ENCODE measurements around the gene SEC14L6. TPM values are rescaled to one million over a fixed set of nuclear protein-coding genes. Genes with fewer than 3 reads are reported as not detected.
A peak's percentile ranks its signal among the peaks of the same experiment; 100 is the strongest.

SEC14L6 gene
- total and polyA plus RNA-seq, 9 of the 15 experiments (the other 6 are each of a cell fraction or from before 2014, with no cell fraction given), result 0.29 to 6.1 (median 1.9) TPM

GRCh38 chr22:30591588-30592359, 45.2 kb upstream of the SEC14L6 start, which contains the start of gene PES1 (continued):
- TF ChIP-seq, protein P1, sequence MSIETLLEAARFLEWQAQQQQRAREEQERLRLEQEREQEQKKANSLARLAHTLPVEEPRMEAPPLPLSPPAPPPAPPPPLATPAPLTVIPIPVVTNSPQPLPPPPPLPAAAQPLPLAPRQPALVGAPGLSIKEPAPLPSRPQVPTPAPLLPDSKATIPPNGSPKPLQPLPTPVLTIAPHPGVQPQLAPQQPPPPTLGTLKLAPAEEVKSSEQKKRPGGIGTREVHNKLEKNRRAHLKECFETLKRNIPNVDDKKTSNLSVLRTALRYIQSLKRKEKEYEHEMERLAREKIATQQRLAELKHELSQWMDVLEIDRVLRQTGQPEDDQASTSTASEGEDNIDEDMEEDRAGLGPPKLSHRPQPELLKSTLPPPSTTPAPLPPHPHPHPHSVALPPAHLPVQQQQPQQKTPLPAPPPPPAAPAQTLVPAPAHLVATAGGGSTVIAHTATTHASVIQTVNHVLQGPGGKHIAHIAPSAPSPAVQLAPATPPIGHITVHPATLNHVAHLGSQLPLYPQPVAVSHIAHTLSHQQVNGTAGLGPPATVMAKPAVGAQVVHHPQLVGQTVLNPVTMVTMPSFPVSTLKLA (conservative IDR thresholded peaks at IDR 0.05), result peak; percentile 98 to 99
- TF ChIP-seq BCL6 (CRISPR knock-in tag; IDR thresholded peaks at IDR 0.05) (no peak), BRF2 (IDR thresholded peaks at IDR 0.05; ENCODE audit: borderline replicate concordance, insufficient read depth, insufficient read length) (no peak), CREB3 (tag; conservative IDR thresholded peaks at IDR 0.05; ENCODE audit: low read depth) (no peak), HDAC6 (IDR thresholded peaks at IDR 0.05; ENCODE audit: low read depth, low read length) (no peak), SREBF2 (CRISPR knock-in tag; IDR thresholded peaks at IDR 0.05) (no peak), TCF3 (CRISPR knock-in tag; IDR thresholded peaks at IDR 0.05) (no peak), LCOR (CRISPR knock-in tag; IDR thresholded peaks at IDR 0.05) (no peak), CREB3L1 (IDR thresholded peaks at IDR 0.05; ENCODE audit: borderline replicate concordance, low read depth) (peak; percentile 69), FOXJ2 (tag; IDR thresholded peaks at IDR 0.05) (peak; percentile 85), ZNF445 (CRISPR knock-in tag; IDR thresholded peaks at IDR 0.05; ENCODE audit: low read depth) (no peak), KLF10 (CRISPR knock-in tag; IDR thresholded peaks at IDR 0.05) (no peak), CBX2 (IDR thresholded peaks at IDR 0.05; ENCODE audit: insufficient read depth, low read length, poor library complexity, severe bottlenecking) (no peak), DIDO1 (tag; IDR thresholded peaks at IDR 0.05; ENCODE audit: low read depth) (peak; percentile 86), LARP7 (IDR thresholded peaks at IDR 0.05) (no peak), NR2C2 (CRISPR knock-in tag; IDR thresholded peaks at IDR 0.05) (no peak), NR2C2 (tag; IDR thresholded peaks at IDR 0.05) (peak; percentile 51)
- TF ChIP-seq, protein P2, sequence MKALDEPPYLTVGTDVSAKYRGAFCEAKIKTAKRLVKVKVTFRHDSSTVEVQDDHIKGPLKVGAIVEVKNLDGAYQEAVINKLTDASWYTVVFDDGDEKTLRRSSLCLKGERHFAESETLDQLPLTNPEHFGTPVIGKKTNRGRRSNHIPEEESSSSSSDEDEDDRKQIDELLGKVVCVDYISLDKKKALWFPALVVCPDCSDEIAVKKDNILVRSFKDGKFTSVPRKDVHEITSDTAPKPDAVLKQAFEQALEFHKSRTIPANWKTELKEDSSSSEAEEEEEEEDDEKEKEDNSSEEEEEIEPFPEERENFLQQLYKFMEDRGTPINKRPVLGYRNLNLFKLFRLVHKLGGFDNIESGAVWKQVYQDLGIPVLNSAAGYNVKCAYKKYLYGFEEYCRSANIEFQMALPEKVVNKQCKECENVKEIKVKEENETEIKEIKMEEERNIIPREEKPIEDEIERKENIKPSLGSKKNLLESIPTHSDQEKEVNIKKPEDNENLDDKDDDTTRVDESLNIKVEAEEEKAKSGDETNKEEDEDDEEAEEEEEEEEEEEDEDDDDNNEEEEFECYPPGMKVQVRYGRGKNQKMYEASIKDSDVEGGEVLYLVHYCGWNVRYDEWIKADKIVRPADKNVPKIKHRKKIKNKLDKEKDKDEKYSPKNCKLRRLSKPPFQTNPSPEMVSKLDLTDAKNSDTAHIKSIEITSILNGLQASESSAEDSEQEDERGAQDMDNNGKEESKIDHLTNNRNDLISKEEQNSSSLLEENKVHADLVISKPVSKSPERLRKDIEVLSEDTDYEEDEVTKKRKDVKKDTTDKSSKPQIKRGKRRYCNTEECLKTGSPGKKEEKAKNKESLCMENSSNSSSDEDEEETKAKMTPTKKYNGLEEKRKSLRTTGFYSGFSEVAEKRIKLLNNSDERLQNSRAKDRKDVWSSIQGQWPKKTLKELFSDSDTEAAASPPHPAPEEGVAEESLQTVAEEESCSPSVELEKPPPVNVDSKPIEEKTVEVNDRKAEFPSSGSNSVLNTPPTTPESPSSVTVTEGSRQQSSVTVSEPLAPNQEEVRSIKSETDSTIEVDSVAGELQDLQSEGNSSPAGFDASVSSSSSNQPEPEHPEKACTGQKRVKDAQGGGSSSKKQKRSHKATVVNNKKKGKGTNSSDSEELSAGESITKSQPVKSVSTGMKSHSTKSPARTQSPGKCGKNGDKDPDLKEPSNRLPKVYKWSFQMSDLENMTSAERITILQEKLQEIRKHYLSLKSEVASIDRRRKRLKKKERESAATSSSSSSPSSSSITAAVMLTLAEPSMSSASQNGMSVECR (CRISPR knock-in tag; IDR thresholded peaks at IDR 0.05), result peak; percentile 80
